ENCODE measurements around the gene PDZD7.
A peak's percentile ranks its signal among the peaks of the same experiment; 100 is the strongest.

The PDZD7 gene

GRCh38 chr10:101015582-101015973 lies 15.4 kb downstream of the PDZD7 start:
- DNase-seq: no peak

GRCh38 chr10:101014966-101015581 lies 15.9 kb downstream of the PDZD7 start:
- no peak for DNase-seq

GRCh38 chr10:101014230-101014884 lies 16.6 kb downstream of the PDZD7 start:
- DNase-seq: peak; percentile 15

- no peak for DNase-seq
Measured at GRCh38 chr10:101013365-101013825, 17.5 kb downstream of the PDZD7 start.

- DNase-seq: peak; percentile 78
Measured at GRCh38 chr10:101012525-101013364, 18.2 kb downstream of the PDZD7 start.

GRCh38 chr10:101011517-101012423 lies 19.2 kb downstream of the PDZD7 start:
- DNase-seq: no peak

GRCh38 chr10:101010329-101010728 lies 20.6 kb downstream of the PDZD7 start:
- DNase-seq: no peak

- no peak for DNase-seq
Measured at GRCh38 chr10:101008823-101009423, 22.0 kb downstream of the PDZD7 start.

- DNase-seq: no peak
Measured at GRCh38 chr10:101007915-101008822, 22.8 kb downstream of the PDZD7 start.

GRCh38 chr10:101007099-101007711 lies 23.7 kb downstream of the PDZD7 start:
- no peak for DNase-seq

- DNase-seq: no peak
Measured at GRCh38 chr10:101006593-101007098, 24.3 kb downstream of the PDZD7 start.

GRCh38 chr10:101005869-101006567 lies 24.9 kb downstream of the PDZD7 start:
- DNase-seq: no peak

GRCh38 chr10:101005361-101005760 lies 25.6 kb downstream of the PDZD7 start:
- no peak for DNase-seq

- DNase-seq: no peak
Measured at GRCh38 chr10:101003639-101004206, 27.2 kb downstream of the PDZD7 start.

GRCh38 chr10:101002456-101002855 lies 28.5 kb downstream of the PDZD7 start:
- DNase-seq: no peak

- DNase-seq: no peak
Measured at GRCh38 chr10:101001659-101002035, 29.3 kb downstream of the PDZD7 start.

GRCh38 chr10:101000915-101001658 lies 29.8 kb downstream of the PDZD7 start:
- DNase-seq: no peak

GRCh38 chr10:101000127-101000914 lies 30.6 kb downstream of the PDZD7 start:
- DNase-seq: no peak
